Liver (tissue), 9 donors: Measurements from ENCODE around the gene PHLPP2. TPM values are rescaled to one million over a fixed set of nuclear protein-coding genes. Genes with fewer than 3 reads are reported as not detected.

Source experiments
- DNase-seq: peaks from one replicate; pipeline ENCODE4 v3.0.0-alpha.2; 2017; ENCODE audit warnings: low spot score
- H3K27ac ChIP-seq, 2 donors: one replicate each; pipeline ENCODE4 v1.7.0; 2013; ENCODE audit warnings: inconsistent platforms in 2 of 2, low read length in 2 of 2, control low read depth in 1 of 2, low read depth in 1 of 2, mild to moderate bottlenecking in 1 of 2
- H3K27me3 ChIP-seq, 4 donors: one replicate each; pipeline versions ENCODE4 v1.6.1 to v1.7.0; 2013; ENCODE audit warnings: low read length in 3 of 4, inconsistent platforms in 1 of 4, mild to moderate bottlenecking in 1 of 4, moderate library complexity in 1 of 4; ENCODE audit not compliant: control insufficient read depth in 4 of 4, insufficient read depth in 4 of 4
- H3K36me3 ChIP-seq, 4 donors: one replicate each; pipeline versions ENCODE4 v1.6.1 to v1.7.0; 2013; ENCODE audit warnings: low read length in 3 of 4, mild to moderate bottlenecking in 3 of 4, low read depth in 1 of 4, moderate library complexity in 1 of 4; ENCODE audit not compliant: control insufficient read depth in 4 of 4, insufficient read depth in 3 of 4
- H3K4me1 ChIP-seq, 4 donors: one replicate each; pipeline versions ENCODE4 v1.6.1 to v1.7.0; 2013; ENCODE audit warnings: low read length in 3 of 4, mild to moderate bottlenecking in 3 of 4, moderate library complexity in 1 of 4; ENCODE audit not compliant: control insufficient read depth in 4 of 4, insufficient read depth in 4 of 4
- H3K4me3 ChIP-seq, 3 donors: one replicate each; pipeline versions ENCODE4 v1.6.1 to v1.7.0; 2013; ENCODE audit warnings: low read length in 3 of 3, control low read depth in 1 of 3, low read depth in 1 of 3, mild to moderate bottlenecking in 1 of 3
- H3K9ac ChIP-seq, 2 donors: one replicate each; pipeline ENCODE4 v1.7.0; 2013; ENCODE audit warnings: low read length in 2 of 2, mild to moderate bottlenecking in 2 of 2, moderate library complexity in 2 of 2, control low read depth in 1 of 2, low read depth in 1 of 2
- H3K9me3 ChIP-seq, 4 donors: one replicate each; pipeline versions ENCODE4 v1.6.1 to v1.7.0; 2013; ENCODE audit warnings: low read length in 3 of 4; ENCODE audit not compliant: control insufficient read depth in 4 of 4
- EGR1 ChIP-seq, 2 donors: IDR thresholded peaks; 2 replicates each; pipeline ENCODE4 v1.6.1; 2016 to 2018; ENCODE audit warnings: antibody characterized with exemption in 2 of 2, low read depth in 2 of 2
- FOXA1 ChIP-seq: IDR thresholded peaks from 2 replicates; pipeline ENCODE4 v1.6.1; 2016; ENCODE audit warnings: antibody characterized with exemption
- FOXA2 ChIP-seq: IDR thresholded peaks from 2 replicates; pipeline ENCODE4 v1.6.1; 2016; ENCODE audit warnings: antibody characterized with exemption
- GABPA ChIP-seq, 2 donors: IDR thresholded peaks in 1 of 2; conservative IDR thresholded peaks in 1 of 2; 2 replicates each; pipeline ENCODE4 v1.6.1; 2016; ENCODE audit warnings: antibody characterized with exemption in 2 of 2, mild to moderate bottlenecking in 1 of 2, moderate library complexity in 1 of 2
- HNF4G ChIP-seq: IDR thresholded peaks from 2 replicates; pipeline ENCODE4 v1.6.1; 2016; ENCODE audit warnings: antibody characterized with exemption
- JUND ChIP-seq, 2 donors: IDR thresholded peaks; 2 replicates each; pipeline ENCODE4 v1.6.1; 2016; ENCODE audit warnings: antibody characterized with exemption in 2 of 2
- MAX ChIP-seq: IDR thresholded peaks from 2 replicates; pipeline ENCODE4 v1.6.1; 2016; ENCODE audit warnings: antibody characterized with exemption
- NR2F2 ChIP-seq: IDR thresholded peaks from 2 replicates; pipeline ENCODE4 v1.6.1; 2016; ENCODE audit warnings: antibody characterized with exemption
- REST ChIP-seq: IDR thresholded peaks from 2 replicates; pipeline ENCODE4 v1.6.1; 2016; ENCODE audit warnings: antibody characterized with exemption, mild to moderate bottlenecking
- RXRA ChIP-seq, 2 donors: IDR thresholded peaks; 2 replicates each; pipeline ENCODE4 v1.6.1; 2017 to 2018; ENCODE audit warnings: antibody characterized with exemption in 2 of 2, mild to moderate bottlenecking in 1 of 2
- TAF1 ChIP-seq: conservative IDR thresholded peaks from 2 replicates; pipeline ENCODE4 v1.6.1; 2016; ENCODE audit warnings: antibody characterized with exemption, mild to moderate bottlenecking
- YY1 ChIP-seq: IDR thresholded peaks from 2 replicates; pipeline ENCODE4 v1.6.1; 2016; ENCODE audit warnings: antibody characterized with exemption, mild to moderate bottlenecking
- WGBS: extraction: QIAGEN DNeasy Blood & Tissue Kit; methylation state at CpG from one replicate; pipeline ENCODE4 v1.1.7; 2013; 5-methylcytosine and 5-hydroxymethylcytosine counted together
- polyA plus RNA-seq, 2 donors: library from polyadenylated mRNA; stranded (reverse) in 1 of 2; unstranded in 1 of 2; fragments of 200-250 nt in 1 of 2; fragments of >200 nt in 1 of 2; fragmentation: Nextera tagmentation in 1 of 2; extraction: Ambion mirVana in 1 of 2; gene quantifications; one replicate each; pipeline versions ENCODE4 v1.2.1 to v1.2.3, GENCODE V29; 2013 to 2015
- total RNA-seq, 2 donors: library from RNA; depleted of rRNA; stranded (reverse); fragments of >200 nt; gene quantifications; one replicate each; pipeline ENCODE4 v1.2.3, GENCODE V29; 2014
- TF ChIP-seq, protein P1 (sequence below): IDR thresholded peaks from 2 replicates; pipeline ENCODE4 v1.6.1; 2016; ENCODE audit warnings: antibody characterized with exemption
- TF ChIP-seq, protein P2 (sequence below): fragments of 150-350 bp; IDR thresholded peaks from 2 replicates; pipeline ENCODE4 v1.5.1; 2017; ENCODE audit warnings: improper control_type of control experiment, low read depth, low read length; ENCODE audit not compliant: missing input control
- donor health status: healthy.
- donor health status: healthy.
- donor health status: healthy.
- donor health status: healthy.
- donor health status: healthy.

Gene PHLPP2
- total and polyA plus RNA-seq, 4 donors = 1.2 to 7.8 (median 3.9) TPM

GRCh38 chr16:71672803-71673581, 51.5 kb downstream of the PHLPP2 start:
- Histone ChIP-seq H3K4me1 (peaks cover 0 to 9% (median 0%) of the 10 kb centered on the region in 4 donors), H3K9ac (no peak overlapping the region), H3K27me3 (no peaks in the 10 kb centered on the region), H3K4me3 (no peak overlapping the region), H3K36me3 (peaks cover 0 to 11% (median 3%) of the 10 kb centered on the region in 4 donors), H3K9me3 (no peaks in the 10 kb centered on the region), H3K27ac (no peak overlapping the region)
- no peak for DNase-seq
- WGBS = 96% methylated on average over 5 of the region's 5 CpGs
- TF ChIP-seq REST (no peak), RXRA (IDR thresholded peaks at IDR 0.05) (no peak), JUND (IDR thresholded peaks at IDR 0.05) (no peak), MAX (no peak), GABPA (IDR thresholded peaks at IDR 0.05 in 1 of 2, conservative IDR thresholded peaks at IDR 0.05 in 1 of 2) (no peak), NR2F2 (no peak), HNF4G (no peak), FOXA2 (no peak), FOXA1 (no peak), TAF1 (no peak), YY1 (no peak), EGR1 (IDR thresholded peaks at IDR 0.05; ENCODE audit: low read depth in 2 of 2) (no peak)
- TF ChIP-seq, protein P1, sequence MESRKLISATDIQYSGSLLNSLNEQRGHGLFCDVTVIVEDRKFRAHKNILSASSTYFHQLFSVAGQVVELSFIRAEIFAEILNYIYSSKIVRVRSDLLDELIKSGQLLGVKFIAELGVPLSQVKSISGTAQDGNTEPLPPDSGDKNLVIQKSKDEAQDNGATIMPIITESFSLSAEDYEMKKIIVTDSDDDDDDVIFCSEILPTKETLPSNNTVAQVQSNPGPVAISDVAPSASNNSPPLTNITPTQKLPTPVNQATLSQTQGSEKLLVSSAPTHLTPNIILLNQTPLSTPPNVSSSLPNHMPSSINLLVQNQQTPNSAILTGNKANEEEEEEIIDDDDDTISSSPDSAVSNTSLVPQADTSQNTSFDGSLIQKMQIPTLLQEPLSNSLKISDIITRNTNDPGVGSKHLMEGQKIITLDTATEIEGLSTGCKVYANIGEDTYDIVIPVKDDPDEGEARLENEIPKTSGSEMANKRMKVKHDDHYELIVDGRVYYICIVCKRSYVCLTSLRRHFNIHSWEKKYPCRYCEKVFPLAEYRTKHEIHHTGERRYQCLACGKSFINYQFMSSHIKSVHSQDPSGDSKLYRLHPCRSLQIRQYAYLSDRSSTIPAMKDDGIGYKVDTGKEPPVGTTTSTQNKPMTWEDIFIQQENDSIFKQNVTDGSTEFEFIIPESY = no peak
- TF ChIP-seq, protein P2, sequence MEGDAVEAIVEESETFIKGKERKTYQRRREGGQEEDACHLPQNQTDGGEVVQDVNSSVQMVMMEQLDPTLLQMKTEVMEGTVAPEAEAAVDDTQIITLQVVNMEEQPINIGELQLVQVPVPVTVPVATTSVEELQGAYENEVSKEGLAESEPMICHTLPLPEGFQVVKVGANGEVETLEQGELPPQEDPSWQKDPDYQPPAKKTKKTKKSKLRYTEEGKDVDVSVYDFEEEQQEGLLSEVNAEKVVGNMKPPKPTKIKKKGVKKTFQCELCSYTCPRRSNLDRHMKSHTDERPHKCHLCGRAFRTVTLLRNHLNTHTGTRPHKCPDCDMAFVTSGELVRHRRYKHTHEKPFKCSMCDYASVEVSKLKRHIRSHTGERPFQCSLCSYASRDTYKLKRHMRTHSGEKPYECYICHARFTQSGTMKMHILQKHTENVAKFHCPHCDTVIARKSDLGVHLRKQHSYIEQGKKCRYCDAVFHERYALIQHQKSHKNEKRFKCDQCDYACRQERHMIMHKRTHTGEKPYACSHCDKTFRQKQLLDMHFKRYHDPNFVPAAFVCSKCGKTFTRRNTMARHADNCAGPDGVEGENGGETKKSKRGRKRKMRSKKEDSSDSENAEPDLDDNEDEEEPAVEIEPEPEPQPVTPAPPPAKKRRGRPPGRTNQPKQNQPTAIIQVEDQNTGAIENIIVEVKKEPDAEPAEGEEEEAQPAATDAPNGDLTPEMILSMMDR = no peak

- no peak for TF ChIP-seq GABPA (IDR thresholded peaks at IDR 0.05 in 1 of 2, conservative IDR thresholded peaks at IDR 0.05 in 1 of 2)
- Histone ChIP-seq H3K27me3 (no peaks in the 10 kb centered on the region), H3K9me3 (no peaks in the 10 kb centered on the region), H3K27ac (no peak overlapping the region), H3K9ac (no peak overlapping the region), H3K36me3 (peaks cover 0 to 11% (median 3%) of the 10 kb centered on the region in 4 donors), H3K4me3 (no peak overlapping the region), H3K4me1 (peaks cover 0 to 13% (median 3%) of the 10 kb centered on the region in 4 donors)
- no peak for DNase-seq
- 75% methylated on average over 3 of the region's 3 CpGs for WGBS
These were observed 52.4 kb downstream of the PHLPP2 start for GRCh38 chr16:71672125-71672524.
